Measurements from ENCODE around the gene GABRR2. TPM values are rescaled to one million over a fixed set of nuclear protein-coding genes. Genes with fewer than 3 reads are reported as not detected.
A peak's percentile ranks its signal among the peaks of the same experiment; 100 is the strongest.

Gene GABRR2
- 1.7 TPM for total RNA-seq
- long read RNA-seq, partial matches to known transcripts, result 0 of 1 reads
- long read RNA-seq, other reads (novel, unspliced or antisense), result 1 of 1 reads

GRCh38 chr6:89315249-89315885, at the start of gene GABRR2:
Gene GABRR2 (minus strand): TSS chr6:89315299. CDS start chr6:89315165, 134 bp downstream.
- intact Hi-C loops (cut with DNase I), result no loop called here
- DNase-seq (ENCODE audit: low spot score), result no peak

GRCh38 chr6:89364586-89364985, 49.5 kb upstream of the GABRR2 start:
- DNase-seq (ENCODE audit: low spot score), result no peak
- intact Hi-C loops (cut with DNase I), result no loop called here

- intact Hi-C loops (cut with DNase I), result no loop called here
Measured at GRCh38 chr6:89361171-89361570, 46.1 kb upstream of the GABRR2 start.

GRCh38 chr6:89360415-89360999, 45.4 kb upstream of the GABRR2 start:
- intact Hi-C loops (cut with DNase I), result no loop called here
- no peak for DNase-seq (ENCODE audit: low spot score)

More at GRCh38 chr6:89361171-89361570, 46.1 kb upstream of the GABRR2 start:
- no peak for DNase-seq (ENCODE audit: low spot score)

DNA sequence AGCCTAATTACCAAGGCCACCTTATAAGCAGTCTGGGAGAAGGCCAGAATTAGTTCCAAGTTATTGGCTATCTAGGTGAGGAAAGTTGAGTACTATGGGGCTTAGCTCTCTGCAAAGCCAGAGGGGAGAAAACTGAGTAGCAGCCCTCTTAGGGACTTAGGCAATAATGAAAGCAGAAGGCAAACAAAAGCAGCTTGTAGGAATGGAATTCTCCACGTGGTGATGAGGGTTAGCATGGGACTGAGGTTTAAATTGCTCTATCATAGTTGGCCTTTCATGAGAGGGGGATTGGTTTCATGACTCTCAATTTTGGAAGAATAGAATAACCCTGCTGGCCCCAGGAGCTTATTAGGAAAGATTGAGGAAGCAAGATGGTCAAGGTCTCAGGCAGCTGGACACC, 44.5 kb upstream of the GABRR2 start:
- intact Hi-C loops (cut with DNase I), result loop anchor here (10.0 kb wide), 2 partner anchors 215 to 395 kb away; partner anchors contain the start of genes PM20D2 and RNGTT

GRCh38 chr6:89357390-89357789, 42.3 kb upstream of the GABRR2 start:
- intact Hi-C loops (cut with DNase I), result loop anchor here (10.0 kb wide), 2 partner anchors 213 to 393 kb away; partner anchors contain the start of genes PM20D2 and RNGTT
- no peak for DNase-seq (ENCODE audit: low spot score)

More for the DNA sequence above, 44.5 kb upstream of the GABRR2 start:
- DNase-seq (ENCODE audit: low spot score), result no peak

DNA sequence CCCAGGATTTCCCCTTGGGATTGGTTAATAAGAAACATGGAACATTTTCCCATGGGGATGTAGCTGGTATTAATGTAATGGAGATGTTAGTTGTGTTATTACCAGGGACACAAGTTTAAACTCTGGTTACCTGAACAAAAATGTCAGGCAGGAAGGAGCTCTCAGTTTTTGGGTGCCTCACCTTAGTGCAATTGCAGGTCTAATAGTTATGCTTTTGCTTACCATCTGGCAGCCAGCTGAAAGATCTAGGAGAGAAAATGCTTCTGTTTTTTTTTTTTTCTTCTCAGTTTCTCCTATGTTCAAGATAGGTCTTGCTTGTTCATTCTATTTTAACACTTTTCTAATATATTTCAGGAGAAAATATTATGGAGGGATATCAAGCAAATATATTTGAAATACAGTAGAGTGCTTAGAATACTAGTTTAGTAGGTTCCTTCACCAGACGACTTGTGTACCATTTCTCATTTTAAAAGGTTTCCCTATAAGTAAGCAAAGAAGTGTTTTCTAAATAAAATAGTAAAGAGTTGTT, 41.6 kb upstream of the GABRR2 start:
- intact Hi-C loops (cut with DNase I), result loop anchor here (10.0 kb wide), 2 partner anchors 212 to 392 kb away; partner anchors contain the start of genes PM20D2 and RNGTT
- DNase-seq (ENCODE audit: low spot score), result no peak

GRCh38 chr6:89355511-89356194, 40.6 kb upstream of the GABRR2 start:
- DNase-seq (ENCODE audit: low spot score), result no peak
- intact Hi-C loops (cut with DNase I), result loop anchor here (10.0 kb wide), 2 partner anchors 211 to 391 kb away; partner anchors contain the start of genes PM20D2 and RNGTT

- DNase-seq (ENCODE audit: low spot score), result no peak
- intact Hi-C loops (cut with DNase I), result loop anchor here (10.0 kb wide), 2 partner anchors 209 to 389 kb away; partner anchors contain the start of genes PM20D2 and RNGTT
Measured at GRCh38 chr6:89353702-89354392, 38.7 kb upstream of the GABRR2 start.

- DNase-seq (ENCODE audit: low spot score), result no peak
- intact Hi-C loops (cut with DNase I), result loop anchor here (10.0 kb wide), 2 partner anchors 208 to 388 kb away; partner anchors contain the start of genes PM20D2 and RNGTT
Measured at GRCh38 chr6:89353118-89353556, 38.0 kb upstream of the GABRR2 start.

DNA sequence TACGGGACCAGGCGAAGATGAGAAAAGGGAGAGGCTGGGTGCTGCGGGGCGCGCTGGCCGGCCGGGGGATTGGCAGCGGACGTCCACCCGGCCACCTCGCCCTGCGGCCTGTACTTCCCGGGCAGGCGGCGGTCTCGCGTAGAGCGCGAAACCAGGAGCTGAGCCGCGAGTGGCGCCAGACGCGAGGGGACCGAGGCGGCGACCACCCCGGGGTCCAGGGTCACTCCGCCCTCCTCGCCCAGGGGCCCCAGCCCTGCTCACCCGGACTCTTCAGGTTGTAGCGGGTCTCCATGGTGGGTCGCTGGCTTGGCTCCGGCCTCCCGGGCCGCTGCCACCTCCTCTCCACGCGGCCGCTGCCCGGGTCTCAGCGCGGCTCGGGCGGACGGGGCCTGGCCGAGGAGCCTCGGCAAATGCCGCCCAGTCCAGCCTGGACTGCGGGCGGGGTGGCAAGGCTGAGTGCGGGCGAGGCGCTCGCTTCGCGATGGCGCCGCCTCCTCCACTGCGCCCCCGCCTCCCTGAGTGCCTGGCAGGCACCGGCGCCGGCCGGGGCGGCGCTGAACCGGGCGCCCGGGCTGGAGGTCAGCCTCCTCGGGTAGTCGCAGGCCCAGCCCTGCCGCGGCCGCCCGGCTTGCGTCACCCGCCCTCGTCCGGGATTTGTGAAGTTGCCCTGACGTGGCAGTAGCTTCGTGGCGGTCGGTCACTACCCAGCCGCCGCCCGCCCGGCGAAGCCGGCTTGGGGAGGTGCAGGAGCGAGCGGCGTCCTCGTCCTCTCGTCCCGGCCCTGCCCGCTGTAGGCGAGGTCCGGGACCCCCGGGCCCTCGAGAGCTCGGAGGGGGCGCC, 37.4 kb upstream of the GABRR2 start, which contains the start of gene UBE2J1:
Gene UBE2J1 (minus strand): TSS at position 445 of the 840 bp plus-strand sequence. CDS start 153 bp downstream, at position 292.
- DNase-seq (ENCODE audit: low spot score), result peak; percentile 97
- intact Hi-C loops (cut with DNase I), result loop anchor here (1.0 to 10.0 kb wide), 3 partner anchors 208 to 388 kb away; partner anchors contain the start of genes PM20D2, PNRC1 and RNGTT

GRCh38 chr6:89351671-89352277, 36.7 kb upstream of the GABRR2 start:
- DNase-seq (ENCODE audit: low spot score), result no peak
- intact Hi-C loops (cut with DNase I), result loop anchor here (1.0 to 10.0 kb wide), 4 partner anchors 39 to 387 kb away; partner anchors contain the start of genes PM20D2, PNRC1 and RNGTT

GRCh38 chr6:89350281-89350966, 35.3 kb upstream of the GABRR2 start:
- intact Hi-C loops (cut with DNase I), result loop anchor here (2.0 to 10.0 kb wide), 3 partner anchors 38 to 386 kb away; partner anchors contain the start of genes PM20D2 and RNGTT
- DNase-seq (ENCODE audit: low spot score), result no peak

- intact Hi-C loops (cut with DNase I), result no loop called here
Measured at GRCh38 chr6:89348372-89348771, 33.3 kb upstream of the GABRR2 start.

DNA sequence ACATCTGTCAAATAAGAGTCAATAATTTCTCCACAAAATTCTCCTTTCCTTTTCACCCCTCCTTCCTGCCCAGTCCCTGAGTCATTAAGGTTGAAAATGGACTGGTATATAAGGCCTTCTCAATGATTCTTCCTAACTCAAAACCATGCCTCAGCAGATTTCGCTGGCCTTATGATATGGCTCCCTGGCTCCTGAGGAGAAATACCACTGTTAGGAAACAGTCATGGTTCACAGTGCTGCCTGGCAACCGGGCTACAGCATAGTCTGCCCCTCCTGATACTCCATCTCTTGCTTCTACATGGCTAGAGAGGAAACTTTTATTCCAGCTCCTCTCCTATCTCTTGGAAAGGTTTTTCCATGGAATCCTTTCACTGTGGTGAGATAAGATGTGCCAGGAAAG, 32.7 kb upstream of the GABRR2 start:
- intact Hi-C loops (cut with DNase I), result no loop called here
- peak; percentile 76 for DNase-seq (ENCODE audit: low spot score)

More at GRCh38 chr6:89348372-89348771, 33.3 kb upstream of the GABRR2 start:
- DNase-seq (ENCODE audit: low spot score), result no peak

DNA sequence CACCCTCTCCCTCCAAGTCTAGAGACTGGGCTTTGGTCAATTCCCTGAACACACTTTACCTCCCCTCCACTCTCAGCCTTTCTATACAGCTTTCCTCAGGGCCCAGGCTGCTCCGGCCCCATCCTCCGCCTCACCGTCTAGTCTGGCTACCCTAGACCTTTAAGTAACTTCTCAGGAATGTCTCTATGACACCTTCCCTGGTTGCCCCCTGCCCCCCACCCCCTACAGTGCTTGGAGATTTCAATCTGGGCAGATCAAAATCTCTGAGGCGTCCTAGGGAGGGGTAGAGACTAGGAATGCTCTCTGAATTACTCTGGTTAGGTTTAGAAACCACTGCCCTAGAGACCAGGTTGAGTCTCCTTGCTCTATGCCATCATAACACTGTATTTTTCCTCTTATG, 31.3 kb upstream of the GABRR2 start:
- intact Hi-C loops (cut with DNase I), result no loop called here
- no peak for DNase-seq (ENCODE audit: low spot score)

GRCh38 chr6:89339565-89339964, 24.5 kb upstream of the GABRR2 start:
- intact Hi-C loops (cut with DNase I), result no loop called here
- no peak for DNase-seq (ENCODE audit: low spot score)

Data from cardiac septum (tissue), 1 donor.